ENCODE measurements around the gene DTWD2.

- TF ChIP-seq REST (IDR thresholded peaks at IDR 0.05; ENCODE audit: insufficient read depth in 1 of 2, low read depth in 2 of 2, low read length in 1 of 2) (no peak), POLR2AphosphoS5 (IDR thresholded peaks at IDR 0.05; ENCODE audit: low read depth, low read length) (no peak), SIN3A (IDR thresholded peaks at IDR 0.05; ENCODE audit: borderline replicate concordance, insufficient read depth, low read depth, low read length) (no peak)
- TF ChIP-seq, protein P1, sequence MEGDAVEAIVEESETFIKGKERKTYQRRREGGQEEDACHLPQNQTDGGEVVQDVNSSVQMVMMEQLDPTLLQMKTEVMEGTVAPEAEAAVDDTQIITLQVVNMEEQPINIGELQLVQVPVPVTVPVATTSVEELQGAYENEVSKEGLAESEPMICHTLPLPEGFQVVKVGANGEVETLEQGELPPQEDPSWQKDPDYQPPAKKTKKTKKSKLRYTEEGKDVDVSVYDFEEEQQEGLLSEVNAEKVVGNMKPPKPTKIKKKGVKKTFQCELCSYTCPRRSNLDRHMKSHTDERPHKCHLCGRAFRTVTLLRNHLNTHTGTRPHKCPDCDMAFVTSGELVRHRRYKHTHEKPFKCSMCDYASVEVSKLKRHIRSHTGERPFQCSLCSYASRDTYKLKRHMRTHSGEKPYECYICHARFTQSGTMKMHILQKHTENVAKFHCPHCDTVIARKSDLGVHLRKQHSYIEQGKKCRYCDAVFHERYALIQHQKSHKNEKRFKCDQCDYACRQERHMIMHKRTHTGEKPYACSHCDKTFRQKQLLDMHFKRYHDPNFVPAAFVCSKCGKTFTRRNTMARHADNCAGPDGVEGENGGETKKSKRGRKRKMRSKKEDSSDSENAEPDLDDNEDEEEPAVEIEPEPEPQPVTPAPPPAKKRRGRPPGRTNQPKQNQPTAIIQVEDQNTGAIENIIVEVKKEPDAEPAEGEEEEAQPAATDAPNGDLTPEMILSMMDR (IDR thresholded peaks at IDR 0.05): no peak
Observed at GRCh38 chr5:118873417-118873816, 114.9 kb downstream of the DTWD2 start.
